Fibroblast of the aortic adventitia (primary cell): Measurements from ENCODE around the gene C12orf42. TPM values are rescaled to one million over a fixed set of nuclear protein-coding genes. Genes with fewer than 3 reads are reported as not detected.

ENCODE experiments used
- DNase-seq: peaks from one replicate; pipeline ENCODE4 v3.0.0-alpha.2; 2010; ENCODE audit warnings: low read depth
- H3K4me3 ChIP-seq: 2 replicates; pipeline ENCODE4 v1.5.1; 2011; ENCODE audit warnings: low read depth, mild to moderate bottlenecking, control low read depth, low read length, moderate library complexity
- CTCF ChIP-seq: IDR thresholded peaks from 2 replicates; pipeline ENCODE4 v1.5.1; 2011; ENCODE audit warnings: mild to moderate bottlenecking, low read length, control low read depth, inconsistent platforms; ENCODE audit not compliant: insufficient read depth
- total RNA-seq: library from RNA; depleted of rRNA; stranded (reverse); fragments of >200 nt; gene quantifications from 2 replicates; pipeline ENCODE4 v1.2.3, GENCODE V29; 2012; ENCODE audit warnings: low replicate concordance

The C12orf42 gene
- total RNA-seq, result not detected in 2 replicates

- peak; percentile 15 for DNase-seq
- TF ChIP-seq CTCF, result peak; percentile 46
- H3K4me3 ChIP-seq, result peak within 1 kb of the TSS; percentile 37
These were observed at the start of gene C12orf42 for GRCh38 chr12:103495469-103496456. Gene C12orf42, minus strand, starts transcription at chr12:103495968. Its CDS starts 17,542 bp downstream, at chr12:103478426.

- TF ChIP-seq CTCF, result no peak
- H3K4me3 ChIP-seq, result no peak overlapping the region
- DNase-seq, result no peak
These were observed 46.3 kb upstream of the C12orf42 start for GRCh38 chr12:103542078-103542477.

GRCh38 chr12:103540319-103540718 is 44.6 kb upstream of the C12orf42 start:
- TF ChIP-seq CTCF, result no peak
- no peak for DNase-seq
- H3K4me3 ChIP-seq, result no peak overlapping the region

GRCh38 chr12:103538397-103538796 is 42.6 kb upstream of the C12orf42 start:
- DNase-seq, result no peak
- TF ChIP-seq CTCF, result no peak
- H3K4me3 ChIP-seq, result no peak overlapping the region

- TF ChIP-seq CTCF, result no peak
- no peak for DNase-seq
- no peak overlapping the region for H3K4me3 ChIP-seq
These were observed 34.7 kb upstream of the C12orf42 start for GRCh38 chr12:103530307-103531066.

GRCh38 chr12:103529306-103529705 is 33.5 kb upstream of the C12orf42 start:
- no peak for DNase-seq
- H3K4me3 ChIP-seq, result no peak overlapping the region
- TF ChIP-seq CTCF, result no peak
